Keratinocyte (primary cell): ENCODE results near the gene ASTN1.

Experiments
- EZH2 ChIP-seq: IDR thresholded peaks from one replicate; pipeline ENCODE4 v1.6.1; 2012; ENCODE audit warnings: inconsistent platforms, mild to moderate bottlenecking, low read length, moderate library complexity
- TF ChIP-seq, protein P1 (sequence below), 3 experiments: IDR thresholded peaks in 1 of 3; conservative IDR thresholded peaks in 1 of 3; optimal IDR thresholded peaks in 1 of 3; 2 replicates in 2 of 3; 3 replicates in 1 of 3; pipeline versions ENCODE3 to v1.5.1; 2011; ENCODE audit warnings: low read length in 3 of 3, mild to moderate bottlenecking in 3 of 3, moderate library complexity in 2 of 3, control low read depth in 1 of 3, inconsistent platforms in 1 of 3; ENCODE audit not compliant: insufficient read depth in 2 of 3; ENCODE audit errors: extremely low read depth in 1 of 3

DNA sequence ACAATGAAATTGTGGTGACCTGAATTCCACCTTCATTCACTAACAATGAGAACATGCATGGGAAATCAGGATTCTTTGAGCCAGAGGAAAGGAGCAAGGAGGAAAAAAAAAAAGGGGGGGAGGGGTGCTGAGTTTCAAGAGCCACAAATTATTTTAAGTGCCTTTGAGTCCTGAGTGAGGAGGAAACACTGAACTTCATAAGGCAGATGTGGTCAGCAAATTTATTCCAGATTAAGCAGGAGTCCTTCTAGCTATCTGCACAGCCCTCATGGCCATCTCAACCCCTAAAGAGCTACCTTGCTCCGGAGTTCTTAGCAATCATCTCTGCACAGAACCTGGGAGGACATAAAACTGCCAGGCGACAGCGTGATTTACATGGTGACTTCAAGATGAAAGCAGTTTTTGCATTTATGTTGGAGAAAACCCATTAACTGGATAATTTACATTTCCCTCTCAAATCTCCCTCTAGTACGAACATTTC is 21.7 kb downstream of the ASTN1 start:
- TF ChIP-seq, protein P1, sequence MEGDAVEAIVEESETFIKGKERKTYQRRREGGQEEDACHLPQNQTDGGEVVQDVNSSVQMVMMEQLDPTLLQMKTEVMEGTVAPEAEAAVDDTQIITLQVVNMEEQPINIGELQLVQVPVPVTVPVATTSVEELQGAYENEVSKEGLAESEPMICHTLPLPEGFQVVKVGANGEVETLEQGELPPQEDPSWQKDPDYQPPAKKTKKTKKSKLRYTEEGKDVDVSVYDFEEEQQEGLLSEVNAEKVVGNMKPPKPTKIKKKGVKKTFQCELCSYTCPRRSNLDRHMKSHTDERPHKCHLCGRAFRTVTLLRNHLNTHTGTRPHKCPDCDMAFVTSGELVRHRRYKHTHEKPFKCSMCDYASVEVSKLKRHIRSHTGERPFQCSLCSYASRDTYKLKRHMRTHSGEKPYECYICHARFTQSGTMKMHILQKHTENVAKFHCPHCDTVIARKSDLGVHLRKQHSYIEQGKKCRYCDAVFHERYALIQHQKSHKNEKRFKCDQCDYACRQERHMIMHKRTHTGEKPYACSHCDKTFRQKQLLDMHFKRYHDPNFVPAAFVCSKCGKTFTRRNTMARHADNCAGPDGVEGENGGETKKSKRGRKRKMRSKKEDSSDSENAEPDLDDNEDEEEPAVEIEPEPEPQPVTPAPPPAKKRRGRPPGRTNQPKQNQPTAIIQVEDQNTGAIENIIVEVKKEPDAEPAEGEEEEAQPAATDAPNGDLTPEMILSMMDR (optimal IDR thresholded peaks at IDR 0.05 in 1 of 3, IDR thresholded peaks at IDR 0.05 in 1 of 3, conservative IDR thresholded peaks at IDR 0.05 in 1 of 3; ENCODE audit: extremely low read depth in 1 of 3, insufficient read depth in 2 of 3, low read length in 3 of 3): no peak
- no peak for TF ChIP-seq EZH2
